Measurements from ENCODE around the gene CCDC6.

Gene CCDC6

GRCh38 chr10:59907537-59907917 lies 1.2 kb upstream of the CCDC6 start:
- Histone ChIP-seq H3K36me3 (ENCODE audit: low read length) (no peaks in the 10 kb centered on the region), H3K4me3 (ENCODE audit: insufficient read depth, low read length, poor library complexity, severe bottlenecking) (peak overlapping the region; percentile 97), H2AFZ (ENCODE audit: low read depth, low read length, severe bottlenecking) (peak overlapping the region; percentile 12), H3K27ac (ENCODE audit: low read depth, low read length) (peak overlapping the region; percentile 87), H4K20me1 (ENCODE audit: low read depth, low read length) (peaks cover 3% of the 10 kb centered on the region; the same call in 1 of the 2 replicates), H3K27me3 (ENCODE audit: low read length) (no peaks in the 10 kb centered on the region), H3K9me3 (ENCODE audit: insufficient read depth, low read length) (no peaks in the 10 kb centered on the region), H3K79me2 (ENCODE audit: insufficient read depth, low read length) (peaks cover 37% of the 10 kb centered on the region), H3K9ac (ENCODE audit: low read length) (peak overlapping the region; percentile 85), H3K9me2 (replicated peaks; ENCODE audit: insufficient read depth, low read length) (no peaks in the 10 kb centered on the region), H3K4me2 (ENCODE audit: low read depth, low read length, poor library complexity, severe bottlenecking) (peak overlapping the region; percentile 94), H3F3A (ENCODE audit: insufficient read depth) (peaks cover 13% of the 10 kb centered on the region)
- TF ChIP-seq EZH2phosphoT487 (conservative IDR thresholded peaks at IDR 0.05; ENCODE audit: low read length) (no peak), CTCF (IDR thresholded peaks at IDR 0.05; ENCODE audit: insufficient read depth, low read length, poor library complexity, severe bottlenecking) (no peak)

- H3K36me3 ChIP-seq (ENCODE audit: low read length), result no peaks in the 10 kb centered on the region
- H3K79me2 ChIP-seq (ENCODE audit: insufficient read depth, low read length), result peaks cover 54% of the 10 kb centered on the region
- peak overlapping the region; percentile 85 for H3K9ac ChIP-seq (ENCODE audit: low read length)
- peaks cover 13% of the 10 kb centered on the region for H3F3A ChIP-seq (ENCODE audit: insufficient read depth)
- H3K9me2 ChIP-seq (replicated peaks; ENCODE audit: insufficient read depth, low read length), result no peaks in the 10 kb centered on the region
- H3K4me2 ChIP-seq (ENCODE audit: low read depth, low read length, poor library complexity, severe bottlenecking), result peak overlapping the region; percentile 94
- peak overlapping the region; percentile 97 for H3K4me3 ChIP-seq (ENCODE audit: insufficient read depth, low read length, poor library complexity, severe bottlenecking)
- TF ChIP-seq EZH2phosphoT487 (conservative IDR thresholded peaks at IDR 0.05; ENCODE audit: low read length) (no peak), CTCF (IDR thresholded peaks at IDR 0.05; ENCODE audit: insufficient read depth, low read length, poor library complexity, severe bottlenecking) (no peak)
- H2AFZ ChIP-seq (ENCODE audit: low read depth, low read length, severe bottlenecking), result peak overlapping the region; percentile 54
- peak overlapping the region; percentile 87 for H3K27ac ChIP-seq (ENCODE audit: low read depth, low read length)
- peaks cover 3% of the 10 kb centered on the region; the same call in 1 of the 2 replicates for H4K20me1 ChIP-seq (ENCODE audit: low read depth, low read length)
- H3K9me3 ChIP-seq (ENCODE audit: insufficient read depth, low read length), result no peaks in the 10 kb centered on the region
- no peaks in the 10 kb centered on the region for H3K27me3 ChIP-seq (ENCODE audit: low read length)
These were observed 482 bp downstream of the CCDC6 start for GRCh38 chr10:59905731-59906416.

- no peaks in the 10 kb centered on the region for H3K9me3 ChIP-seq (ENCODE audit: insufficient read depth, low read length)
- no peak overlapping the region for H2AFZ ChIP-seq (ENCODE audit: low read depth, low read length, severe bottlenecking)
- peak overlapping the region; percentile 87 for H3K27ac ChIP-seq (ENCODE audit: low read depth, low read length)
These were observed 1.2 kb downstream of the CCDC6 start for GRCh38 chr10:59905066-59905730.

More at GRCh38 chr10:59905066-59905730, 1.2 kb downstream of the CCDC6 start:
- Histone ChIP-seq H3K79me2 (ENCODE audit: insufficient read depth, low read length) (peaks cover 61% of the 10 kb centered on the region), H3K9ac (ENCODE audit: low read length) (peak overlapping the region; percentile 85), H3K27me3 (ENCODE audit: low read length) (no peaks in the 10 kb centered on the region), H3K9me2 (replicated peaks; ENCODE audit: insufficient read depth, low read length) (no peaks in the 10 kb centered on the region), H3F3A (ENCODE audit: insufficient read depth) (peaks cover 13% of the 10 kb centered on the region), H3K4me3 (ENCODE audit: insufficient read depth, low read length, poor library complexity, severe bottlenecking) (peak overlapping the region; percentile 97), H3K4me2 (ENCODE audit: low read depth, low read length, poor library complexity, severe bottlenecking) (peak overlapping the region; percentile 94), H3K36me3 (ENCODE audit: low read length) (no peaks in the 10 kb centered on the region), H4K20me1 (ENCODE audit: low read depth, low read length) (peaks cover 3% of the 10 kb centered on the region; the same call in 1 of the 2 replicates)
- no peak for TF ChIP-seq EZH2phosphoT487 (conservative IDR thresholded peaks at IDR 0.05; ENCODE audit: low read length)
